Activated naive CD8-positive, alpha-beta T cell treated with anti-CD3 and anti-CD28 coated beads, Interleukin-2, amount 50 U/mL, for 24 hours (primary cell): ENCODE measurements around the gene ANKRD34C.
"Not testable (repeated sequence)": the region's sequence is repeated elsewhere in the genome, so short reads cannot be mapped to it uniquely, and the experiment has no call there.

ENCODE experiments used
- ATAC-seq: fragments of 150-1000 bp; cut with Tn5 transposase; one replicate; pipeline ENCODE4 v1.10.0; 2021
- DNase-seq: peaks from one replicate; pipeline ENCODE4 v3.0.0; 2021
- H3K27ac Mint-ChIP-seq: one replicate; pipeline ENCODE4 v1.8.0; 2021; ENCODE audit warnings: mild to moderate bottlenecking, mixed read lengths
- H3K27me3 Mint-ChIP-seq: one replicate; pipeline ENCODE4 v1.8.0; 2021; ENCODE audit warnings: mixed read lengths
- H3K36me3 Mint-ChIP-seq: one replicate; pipeline ENCODE4 v1.8.0; 2021; ENCODE audit warnings: low read depth, mixed read lengths
- H3K4me1 Mint-ChIP-seq: one replicate; pipeline ENCODE4 v1.8.0; 2021; ENCODE audit warnings: mixed read lengths
- H3K4me3 Mint-ChIP-seq: one replicate; pipeline ENCODE4 v1.8.0; 2021; ENCODE audit warnings: mild to moderate bottlenecking, moderate library complexity, mixed read lengths
- H3K9me3 Mint-ChIP-seq: one replicate; pipeline ENCODE4 v1.8.0; 2021; ENCODE audit warnings: mixed read lengths

The ANKRD34C gene

DNA sequence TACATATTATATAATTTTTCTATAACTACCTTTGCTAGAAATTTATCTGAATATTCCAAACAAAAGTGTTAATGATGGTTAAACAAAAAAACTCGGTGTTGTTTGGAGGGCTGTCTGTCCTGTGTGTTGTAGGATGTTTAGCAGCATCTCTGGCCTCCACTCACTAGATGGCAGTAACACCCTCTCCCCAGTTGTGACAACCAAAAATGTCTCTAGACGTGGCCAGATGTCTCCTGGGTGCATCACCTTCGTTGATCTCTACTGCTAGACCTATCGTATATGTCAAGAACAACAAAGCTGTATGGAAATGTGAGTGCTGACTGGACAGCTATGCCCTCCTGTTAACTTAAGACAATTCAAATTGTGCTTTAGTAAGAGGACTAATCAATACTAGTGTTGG is 14.1 kb downstream of the ANKRD34C start:
- DNase-seq (no peak), ATAC-seq (no peak)
- H3K4me1 Mint-ChIP-seq = peaks cover 1% of the 10 kb centered on the region
- H3K27ac Mint-ChIP-seq = no peak overlapping the region
- H3K4me3 Mint-ChIP-seq = no peak overlapping the region
- H3K36me3 Mint-ChIP-seq = no peaks in the 10 kb centered on the region
- H3K27me3 Mint-ChIP-seq = peaks cover 23% of the 10 kb centered on the region
- H3K9me3 Mint-ChIP-seq = no peaks in the 10 kb centered on the region

DNA sequence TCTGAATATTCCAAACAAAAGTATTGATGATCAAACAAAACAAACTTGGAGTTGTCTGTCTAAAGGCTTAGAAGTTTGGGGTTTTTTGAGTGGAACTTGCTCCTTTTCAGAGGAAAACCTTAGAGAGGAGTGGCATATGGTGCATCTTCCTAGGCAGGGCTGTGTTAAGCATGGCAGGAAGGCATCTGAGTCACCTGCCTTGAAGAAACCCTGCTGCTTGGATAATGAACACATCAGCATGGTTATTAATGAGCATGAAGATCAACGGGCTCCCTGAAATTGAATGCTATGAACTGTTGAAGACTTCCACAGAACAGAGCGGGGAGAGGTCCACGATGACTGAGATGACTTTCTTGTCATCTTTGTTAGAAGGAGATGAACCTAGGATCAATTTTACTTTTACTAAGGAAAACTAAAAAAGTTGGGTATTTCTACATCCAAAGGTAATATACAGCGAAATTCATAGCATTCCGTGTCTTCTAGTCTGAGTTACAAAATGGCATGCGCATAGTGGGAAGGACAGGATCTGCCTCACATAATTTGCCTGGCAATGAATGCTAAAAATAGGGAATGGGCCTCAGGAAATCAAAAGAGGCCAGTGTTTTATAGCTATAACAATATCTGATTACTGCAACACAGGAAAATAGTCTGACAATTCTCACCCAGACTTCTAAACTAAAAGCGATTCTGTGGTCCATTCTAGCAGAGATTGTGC is 16.8 kb downstream of the ANKRD34C start:
- no peak for ATAC-seq
- Mint-ChIP-seq H3K27me3 (peaks cover 35% of the 10 kb centered on the region), H3K4me3 (no peak overlapping the region)

DNA sequence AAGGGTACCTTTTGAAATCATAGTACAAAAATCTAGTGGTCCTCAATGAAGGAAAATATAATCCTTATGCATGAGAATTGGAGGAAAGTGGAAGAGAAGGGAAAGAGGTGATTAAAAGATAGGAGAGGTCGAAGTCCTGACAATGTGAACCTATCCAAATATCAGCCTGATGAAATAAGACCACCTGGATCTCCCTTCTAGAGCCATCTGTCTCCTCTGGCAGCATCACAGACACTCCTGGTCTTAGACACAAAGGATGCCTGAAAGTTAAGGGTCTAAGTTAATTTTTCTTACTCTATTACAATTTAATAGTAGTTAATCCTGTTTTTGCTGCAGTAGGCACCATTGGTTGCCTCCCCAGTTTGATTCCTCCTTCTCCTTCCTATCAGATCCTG is 17.3 kb downstream of the ANKRD34C start:
- Mint-ChIP-seq H3K27ac (no peak overlapping the region), H3K36me3 (no peaks in the 10 kb centered on the region), H3K4me3 (no peak overlapping the region), H3K9me3 (no peaks in the 10 kb centered on the region), H3K4me1 (peaks cover under 1% of the 10 kb centered on the region), H3K27me3 (peaks cover 40% of the 10 kb centered on the region)
- DNase-seq (no peak), ATAC-seq (no peak)

More for the DNA sequence above, 16.8 kb downstream of the ANKRD34C start:
- Mint-ChIP-seq H3K27ac (no peak overlapping the region), H3K36me3 (no peaks in the 10 kb centered on the region), H3K4me1 (no peaks in the 10 kb centered on the region), H3K9me3 (no peaks in the 10 kb centered on the region)
- no peak for DNase-seq

DNA sequence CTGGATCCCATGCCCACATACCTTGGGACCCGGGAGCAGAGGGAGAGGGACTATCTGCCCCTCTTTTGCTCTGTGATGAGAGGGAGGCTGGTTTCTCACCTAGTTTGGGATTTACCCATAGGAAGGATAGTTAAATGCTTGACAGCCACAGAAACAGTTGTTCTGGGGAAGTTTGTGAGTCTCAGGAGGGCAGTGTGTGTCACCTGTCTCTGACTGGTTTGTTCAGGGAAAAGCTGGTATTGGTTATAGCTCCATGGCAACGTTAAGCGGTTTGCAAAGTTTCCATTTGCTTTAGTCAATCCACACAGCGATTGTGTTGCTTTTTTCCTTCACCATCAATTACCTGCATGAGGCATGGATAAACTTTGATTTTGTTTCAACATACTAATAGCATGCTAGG is 24.7 kb downstream of the ANKRD34C start:
- Mint-ChIP-seq H3K4me1 (peaks cover 43% of the 10 kb centered on the region), H3K4me3 (no peak overlapping the region), H3K27me3 (peaks cover 35% of the 10 kb centered on the region), H3K36me3 (peaks cover 1% of the 10 kb centered on the region), H3K27ac (peak overlapping the region; percentile 52), H3K9me3 (no peaks in the 10 kb centered on the region)
- DNase-seq = peak; percentile 12
- ATAC-seq = peak; percentile 55

DNA sequence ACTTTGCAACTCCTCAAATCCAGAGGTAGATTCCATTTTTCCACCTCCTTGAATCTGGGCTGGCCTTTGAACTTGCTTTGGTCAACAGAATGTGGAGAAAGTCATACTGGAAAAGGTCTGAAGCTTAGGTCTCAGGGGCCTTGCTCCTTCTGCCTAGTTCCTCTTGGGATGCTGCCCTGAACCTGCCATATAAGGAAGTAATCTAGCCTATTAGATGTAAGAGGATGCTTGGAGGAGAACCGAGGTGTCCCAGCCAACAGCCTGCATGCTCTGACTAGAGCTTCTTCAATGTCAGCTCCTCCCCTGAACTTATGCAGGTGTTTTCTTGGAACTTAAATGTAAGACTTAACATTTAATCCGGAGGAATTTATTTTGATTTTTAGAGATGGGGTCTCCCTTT is 26.4 kb downstream of the ANKRD34C start:
- H3K27ac Mint-ChIP-seq = no peak overlapping the region
- H3K27me3 Mint-ChIP-seq = peaks cover 29% of the 10 kb centered on the region
- no peak for DNase-seq
- no peak for ATAC-seq
- H3K36me3 Mint-ChIP-seq = peaks cover 17% of the 10 kb centered on the region
- H3K4me3 Mint-ChIP-seq = no peak overlapping the region
- no peaks in the 10 kb centered on the region for H3K9me3 Mint-ChIP-seq
- peaks cover 59% of the 10 kb centered on the region for H3K4me1 Mint-ChIP-seq

DNA sequence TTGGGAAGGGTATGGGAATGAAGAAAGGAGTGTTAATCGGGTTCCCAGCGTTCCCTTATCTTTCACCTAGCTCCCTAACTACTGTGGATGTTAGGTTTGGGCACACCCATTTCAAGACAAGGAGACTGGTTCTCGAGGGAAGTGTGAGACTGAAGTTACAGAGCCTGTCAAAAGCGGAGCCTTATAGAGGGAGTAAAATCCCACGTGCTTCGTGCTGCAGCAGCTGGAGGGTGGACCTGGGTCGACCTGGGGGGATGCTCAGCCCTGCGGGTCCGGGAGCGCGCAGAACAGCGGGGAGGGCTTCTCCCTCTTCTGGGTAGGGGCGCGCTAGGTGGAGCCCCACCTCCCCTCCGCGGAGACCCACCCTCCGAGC is 28.1 kb downstream of the ANKRD34C start:
- Mint-ChIP-seq H3K36me3 (peaks cover 32% of the 10 kb centered on the region), H3K27me3 (peaks cover 16% of the 10 kb centered on the region), H3K27ac (peak overlapping the region; percentile 60), H3K4me1 (peaks cover 59% of the 10 kb centered on the region), H3K9me3 (no peaks in the 10 kb centered on the region), H3K4me3 (peak overlapping the region; percentile 91)
- ATAC-seq = peak; percentile 56
- DNase-seq = no peak

DNA sequence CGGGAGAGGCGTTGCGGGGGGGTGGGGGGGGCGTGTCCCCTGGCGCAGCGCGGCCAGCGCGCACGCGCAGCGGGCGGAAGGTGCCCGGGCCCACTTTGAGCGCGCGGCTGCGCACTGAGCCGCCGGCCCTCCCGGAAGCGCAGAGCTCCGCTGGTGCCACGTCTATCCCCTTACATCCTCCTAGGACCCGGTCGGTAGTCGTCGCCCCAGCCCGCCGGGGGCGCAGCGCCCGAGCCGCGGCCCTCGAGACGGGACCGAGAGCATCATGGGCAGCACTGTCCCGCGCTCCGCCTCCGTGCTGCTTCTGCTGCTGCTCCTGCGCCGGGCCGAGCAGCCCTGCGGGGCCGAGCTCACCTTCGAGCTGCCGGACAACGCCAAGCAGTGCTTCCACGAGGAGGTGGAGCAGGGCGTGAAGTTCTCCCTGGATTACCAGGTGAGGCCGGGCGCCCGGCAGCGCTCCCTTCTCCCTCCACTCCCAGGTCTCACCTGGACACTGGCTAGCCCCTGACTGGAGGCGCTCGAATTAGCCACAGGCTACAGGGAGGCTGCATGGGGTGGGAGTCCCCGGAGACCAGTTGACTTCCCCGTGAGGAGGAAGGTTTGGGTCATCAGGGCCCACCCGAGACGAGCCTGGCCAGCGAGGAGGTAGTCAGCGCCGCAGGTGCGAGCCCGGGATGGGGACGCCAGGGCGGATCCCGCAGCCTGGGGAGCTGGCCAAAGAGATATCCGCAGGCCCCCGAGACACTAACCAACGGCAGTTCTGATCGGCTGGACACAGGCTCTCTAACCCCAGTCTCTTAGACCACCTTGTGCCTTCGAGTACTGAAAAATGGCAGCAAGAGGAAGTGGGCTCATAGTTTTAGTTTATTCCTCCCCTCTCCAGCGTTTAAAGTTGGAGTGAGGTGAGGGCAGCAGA is 28.7 kb downstream of the ANKRD34C start, which contains the start of gene TMED3:
TMED3 (plus strand) TSS at position 128 of the 916 bp plus-strand sequence; CDS start at position 266, 138 bp downstream.
- Mint-ChIP-seq H3K27ac (peak within 1 kb of the TSS; percentile 65), H3K36me3 (peaks cover 37% of the 10 kb centered on the region), H3K9me3 (no peaks in the 10 kb centered on the region), H3K27me3 (peaks cover 12% of the 10 kb centered on the region), H3K4me1 (peaks cover 52% of the 10 kb centered on the region), H3K4me3 (peak within 1 kb of the TSS; percentile 91)
- DNase-seq = peak; percentile 84
- ATAC-seq = peak; percentile 92

DNA sequence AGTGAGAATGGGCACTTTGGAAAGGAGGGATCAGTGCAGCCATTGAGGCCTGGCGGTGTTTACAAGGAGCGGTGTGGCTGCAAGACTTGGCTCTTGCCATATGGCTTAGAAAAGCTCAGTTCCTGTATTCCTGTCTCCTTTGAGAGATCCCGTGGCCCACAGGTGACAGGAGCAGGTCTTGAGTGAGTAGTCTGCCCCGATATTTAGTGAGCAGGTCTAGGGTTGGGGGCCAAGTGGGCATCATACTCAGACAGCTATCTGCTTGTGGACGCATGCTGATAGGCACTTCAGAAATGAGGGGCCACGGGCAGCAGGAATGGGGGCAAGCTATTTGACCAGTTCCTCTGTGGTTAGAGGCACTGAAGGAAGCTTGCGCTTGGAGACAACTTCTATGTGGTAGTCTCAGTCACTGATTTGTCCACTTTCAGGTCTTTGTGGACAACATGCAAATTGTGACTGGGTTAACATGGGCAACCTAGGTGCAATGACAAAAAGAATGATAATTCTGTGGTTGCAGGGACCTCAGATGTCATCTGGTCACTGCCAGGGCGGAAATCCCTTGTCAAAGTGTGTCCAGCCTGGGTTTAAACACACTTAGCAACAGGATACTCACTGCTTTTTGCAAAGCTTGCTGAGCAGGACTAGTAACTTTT is 29.5 kb downstream of the ANKRD34C start:
- Mint-ChIP-seq H3K27me3 (peaks cover 12% of the 10 kb centered on the region), H3K36me3 (peaks cover 45% of the 10 kb centered on the region), H3K27ac (peak overlapping the region; percentile 65), H3K9me3 (no peaks in the 10 kb centered on the region), H3K4me3 (peak overlapping the region; percentile 91), H3K4me1 (peaks cover 49% of the 10 kb centered on the region)
- ATAC-seq = no peak
- DNase-seq = no peak

DNA sequence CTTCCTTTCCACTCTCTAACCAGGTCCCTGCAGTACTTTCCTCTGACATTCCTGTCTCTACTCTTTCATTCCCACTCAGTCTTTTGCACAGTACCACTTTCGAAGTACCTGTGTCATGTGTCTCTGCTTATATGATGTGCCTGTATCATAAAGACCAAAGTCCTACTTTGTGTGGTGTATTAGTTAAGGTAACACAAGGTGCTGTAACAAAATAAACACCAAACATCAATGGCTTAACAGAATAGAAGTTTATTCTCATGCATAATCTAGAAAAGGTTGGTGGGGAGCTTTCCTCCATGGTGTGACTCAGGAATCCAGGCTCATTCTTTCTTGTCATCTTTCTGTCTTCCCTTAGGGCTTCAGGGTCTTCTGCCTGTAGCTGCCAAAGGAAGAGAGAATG is 31.7 kb downstream of the ANKRD34C start:
- DNase-seq = no peak
- Mint-ChIP-seq H3K27me3 (peaks cover 5% of the 10 kb centered on the region), H3K9me3 (no peaks in the 10 kb centered on the region), H3K36me3 (peaks cover 67% of the 10 kb centered on the region), H3K27ac (no peak overlapping the region), H3K4me3 (peak overlapping the region; percentile 91), H3K4me1 (peaks cover 31% of the 10 kb centered on the region)
- no peak for ATAC-seq

DNA sequence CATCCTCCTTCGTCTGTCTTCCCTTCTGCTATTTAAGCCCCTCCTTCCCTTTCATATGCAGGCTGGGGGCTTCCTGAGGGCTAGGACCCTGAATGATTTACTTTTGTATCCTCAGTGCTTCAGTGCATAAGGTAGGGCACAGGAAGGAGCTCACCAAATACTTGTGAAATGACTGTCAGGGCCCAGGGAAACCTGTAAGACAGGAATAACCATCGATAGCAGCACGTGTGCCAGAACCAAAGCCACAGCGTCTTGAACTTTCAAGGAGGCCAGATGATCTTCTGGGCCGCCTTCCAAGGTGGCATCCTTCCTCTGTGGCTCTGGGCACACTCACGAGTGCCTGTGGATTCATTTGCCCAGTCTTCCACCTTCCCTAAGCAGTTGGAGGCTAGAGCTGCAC is 32.3 kb downstream of the ANKRD34C start:
- Mint-ChIP-seq H3K27ac (no peak overlapping the region), H3K27me3 (peaks cover under 1% of the 10 kb centered on the region)

DNA sequence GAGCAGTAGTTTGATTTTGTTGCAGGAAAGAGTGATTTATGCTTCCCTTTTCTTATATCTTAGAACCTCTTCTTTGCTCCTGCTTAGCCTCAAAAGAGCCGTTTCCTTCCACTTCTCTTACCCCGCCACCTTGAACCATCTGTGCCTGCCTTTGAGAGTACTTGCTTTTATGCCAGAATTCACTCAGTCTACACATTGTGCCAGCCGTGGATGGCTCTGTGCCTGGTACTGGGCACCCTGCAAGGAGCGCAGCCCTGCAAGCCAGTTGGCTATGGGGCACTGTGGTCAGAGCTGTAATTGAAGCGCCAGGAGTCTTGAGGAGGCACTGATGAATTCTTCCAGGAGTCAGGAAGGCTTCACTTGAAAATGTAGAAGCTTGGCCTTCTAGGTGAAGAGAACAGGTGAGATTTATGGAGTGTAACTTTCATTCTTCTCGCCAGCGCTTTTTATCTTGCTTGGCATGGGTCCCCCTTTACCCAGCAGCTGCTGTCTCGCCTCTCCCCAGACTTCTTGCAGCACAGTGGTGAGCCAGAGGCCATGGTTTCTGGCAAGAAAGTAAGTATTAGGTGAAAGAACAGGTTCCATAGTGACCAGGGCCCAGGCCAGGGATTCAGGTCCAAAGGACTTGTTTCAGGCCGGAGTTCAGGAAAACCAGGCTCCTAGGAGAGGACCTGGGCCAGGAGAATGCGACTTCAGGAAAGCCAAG is 33.3 kb downstream of the ANKRD34C start:
- Mint-ChIP-seq H3K9me3 (no peaks in the 10 kb centered on the region), H3K4me3 (no peak overlapping the region), H3K36me3 (peaks cover 76% of the 10 kb centered on the region), H3K27me3 (no peaks in the 10 kb centered on the region), H3K4me1 (peaks cover 25% of the 10 kb centered on the region), H3K27ac (no peak overlapping the region)
- DNase-seq (no peak), ATAC-seq (no peak)

More for the DNA sequence above, 32.3 kb downstream of the ANKRD34C start:
- H3K4me1 Mint-ChIP-seq = peaks cover 31% of the 10 kb centered on the region
- no peak overlapping the region for H3K4me3 Mint-ChIP-seq
- H3K36me3 Mint-ChIP-seq = peaks cover 72% of the 10 kb centered on the region
- DNase-seq = no peak
- no peaks in the 10 kb centered on the region for H3K9me3 Mint-ChIP-seq
- ATAC-seq = no peak

DNA sequence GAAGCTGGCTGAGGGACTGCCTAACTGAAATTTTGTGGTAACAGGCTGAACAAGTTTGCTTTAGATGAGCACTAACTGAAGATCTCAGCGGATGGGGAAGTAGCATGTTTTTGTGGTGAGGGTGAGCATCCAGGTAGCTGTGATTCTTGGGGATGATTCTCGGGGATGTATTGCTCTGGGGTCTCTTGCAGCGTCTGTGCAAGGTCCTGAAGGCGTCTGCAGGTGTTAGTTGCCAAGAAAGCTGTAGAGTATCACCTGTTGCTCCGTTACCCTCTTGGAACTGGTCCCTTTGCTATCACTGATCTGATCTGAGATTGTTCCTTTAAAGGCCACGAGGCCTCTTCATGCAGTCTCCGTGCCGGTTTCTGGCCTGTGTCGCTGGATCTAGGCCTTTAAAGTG is 34.3 kb downstream of the ANKRD34C start:
- no peak overlapping the region for H3K4me3 Mint-ChIP-seq
- peaks cover 23% of the 10 kb centered on the region for H3K4me1 Mint-ChIP-seq
- ATAC-seq (no peak), DNase-seq (no peak)
- no peaks in the 10 kb centered on the region for H3K9me3 Mint-ChIP-seq
- H3K27ac Mint-ChIP-seq = no peak overlapping the region
- no peaks in the 10 kb centered on the region for H3K27me3 Mint-ChIP-seq
- peaks cover 86% of the 10 kb centered on the region for H3K36me3 Mint-ChIP-seq

DNA sequence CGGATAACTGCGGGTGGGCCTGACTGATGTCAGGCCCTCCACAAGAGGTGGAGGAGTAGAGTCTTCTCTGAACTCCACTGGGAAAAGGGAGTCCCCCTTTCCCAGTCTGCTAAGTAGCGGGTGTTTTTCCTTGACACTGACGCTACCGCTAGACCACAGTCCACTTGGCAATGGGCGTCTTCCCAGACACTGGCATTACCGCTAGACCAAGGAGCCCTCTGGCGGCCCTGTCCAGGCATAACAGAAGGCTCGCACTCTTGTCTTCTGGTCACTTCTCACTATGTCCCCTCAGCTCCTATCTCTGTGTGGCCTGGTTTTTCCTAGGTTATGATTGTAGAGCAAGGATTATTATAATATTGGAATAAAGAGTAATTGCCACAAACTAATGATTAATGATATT is 37.5 kb downstream of the ANKRD34C start:
- H3K27ac Mint-ChIP-seq, H3K27me3 Mint-ChIP-seq, ATAC-seq, H3K9me3 Mint-ChIP-seq, DNase-seq, H3K4me3 Mint-ChIP-seq, H3K4me1 Mint-ChIP-seq: not testable (repeated sequence)
- H3K36me3 Mint-ChIP-seq = peaks cover 78% of the 10 kb centered on the region

DNA sequence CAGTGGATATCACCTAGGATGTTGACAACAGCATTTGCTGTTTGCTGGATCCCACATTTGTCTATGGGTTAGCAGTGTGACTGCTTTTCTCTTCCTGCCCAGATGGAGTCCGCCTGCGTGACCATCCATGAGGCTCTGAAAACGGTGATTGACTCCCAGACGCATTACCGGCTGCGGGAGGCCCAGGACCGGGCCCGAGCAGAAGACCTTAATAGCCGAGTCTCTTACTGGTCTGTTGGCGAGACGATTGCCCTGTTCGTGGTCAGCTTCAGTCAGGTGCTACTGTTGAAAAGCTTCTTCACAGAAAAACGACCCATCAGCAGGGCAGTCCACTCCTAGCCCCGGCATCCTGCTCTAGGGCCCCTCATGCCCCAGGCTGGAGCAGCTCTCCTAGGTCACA is 39.4 kb downstream of the ANKRD34C start:
- H3K36me3 Mint-ChIP-seq = peaks cover 71% of the 10 kb centered on the region
- no peaks in the 10 kb centered on the region for H3K4me1 Mint-ChIP-seq
- H3K27me3 Mint-ChIP-seq = no peaks in the 10 kb centered on the region
- DNase-seq = no peak
- H3K9me3 Mint-ChIP-seq = no peaks in the 10 kb centered on the region
- H3K4me3 Mint-ChIP-seq = no peak overlapping the region
- no peak overlapping the region for H3K27ac Mint-ChIP-seq
- ATAC-seq = no peak
